NCI-H2171 (cell line): Measurements from ENCODE around the gene ZNF426.
"Not testable (repeated sequence)": the region's sequence is repeated elsewhere in the genome, so short reads cannot be mapped to it uniquely, and the experiment has no call there.

Source experiments
- DNase-seq: peaks from one replicate; lab custom pipeline; 2025; lab: John Stamatoyannopoulos, UW

ZNF426 gene

GRCh38 chr19:9538183-9539058, at the start of gene ZNF426:
Gene ZNF426 (minus strand): TSS chr19:9538645. CDS start chr19:9536232, 2,413 bp downstream.
- peak; percentile 86 for DNase-seq

- peak; percentile 25 for DNase-seq
These were observed 48.3 kb upstream of the ZNF426 start for GRCh38 chr19:9586764-9587163.

GRCh38 chr19:9584073-9584833, 45.8 kb upstream of the ZNF426 start, which contains the start of gene ZNF121:
Gene ZNF121 (minus strand): TSS chr19:9584504. CDS start chr19:9568097, 16,407 bp downstream.
- DNase-seq = peak; percentile 84

GRCh38 chr19:9582081-9582725, 43.8 kb upstream of the ZNF426 start:
- not testable (repeated sequence) for DNase-seq

- DNase-seq = no peak
These were observed 42.3 kb upstream of the ZNF426 start for GRCh38 chr19:9580728-9581127.

GRCh38 chr19:9570255-9570654, 31.8 kb upstream of the ZNF426 start:
- DNase-seq = no peak

- DNase-seq = no peak
These were observed 28.3 kb upstream of the ZNF426 start for GRCh38 chr19:9566729-9567128.

- DNase-seq = no peak
These were observed 27.7 kb upstream of the ZNF426 start for GRCh38 chr19:9565900-9566705.

- DNase-seq = no peak
These were observed 14.3 kb upstream of the ZNF426 start for GRCh38 chr19:9552536-9553274.

- no peak for DNase-seq
These were observed 9.4 kb upstream of the ZNF426 start for GRCh38 chr19:9547870-9548269.

GRCh38 chr19:9541281-9541680, 2.8 kb upstream of the ZNF426 start:
- not testable (repeated sequence) for DNase-seq

- not testable (repeated sequence) for DNase-seq
These were observed 1.5 kb upstream of the ZNF426 start for GRCh38 chr19:9539921-9540320.

GRCh38 chr19:9539201-9539600, 756 bp upstream of the ZNF426 start:
- DNase-seq = not testable (repeated sequence)

GRCh38 chr19:9535934-9536333, 2.5 kb downstream of the ZNF426 start:
- no peak for DNase-seq

GRCh38 chr19:9531933-9532332, 6.5 kb downstream of the ZNF426 start:
- DNase-seq = no peak

- no peak for DNase-seq
These were observed 9.6 kb downstream of the ZNF426 start for GRCh38 chr19:9528757-9529336.

GRCh38 chr19:9523885-9524474, 14.5 kb downstream of the ZNF426 start:
- DNase-seq = no peak

GRCh38 chr19:9507285-9507684, 31.2 kb downstream of the ZNF426 start:
- DNase-seq = no peak

GRCh38 chr19:9500796-9501195, 37.6 kb downstream of the ZNF426 start:
- no peak for DNase-seq
